Measurements from ENCODE around the gene MACO1. TPM values are rescaled to one million over a fixed set of nuclear protein-coding genes. Genes with fewer than 3 reads are reported as not detected.
A peak's percentile ranks its signal among the peaks of the same experiment; 100 is the strongest.
"Not testable (repeated sequence)": the region's sequence is repeated elsewhere in the genome, so short reads cannot be mapped to it uniquely, and the experiment has no call there.

The MACO1 gene
- total RNA-seq, 1 experiment from 2014 or later: 16.3 TPM

DNA sequence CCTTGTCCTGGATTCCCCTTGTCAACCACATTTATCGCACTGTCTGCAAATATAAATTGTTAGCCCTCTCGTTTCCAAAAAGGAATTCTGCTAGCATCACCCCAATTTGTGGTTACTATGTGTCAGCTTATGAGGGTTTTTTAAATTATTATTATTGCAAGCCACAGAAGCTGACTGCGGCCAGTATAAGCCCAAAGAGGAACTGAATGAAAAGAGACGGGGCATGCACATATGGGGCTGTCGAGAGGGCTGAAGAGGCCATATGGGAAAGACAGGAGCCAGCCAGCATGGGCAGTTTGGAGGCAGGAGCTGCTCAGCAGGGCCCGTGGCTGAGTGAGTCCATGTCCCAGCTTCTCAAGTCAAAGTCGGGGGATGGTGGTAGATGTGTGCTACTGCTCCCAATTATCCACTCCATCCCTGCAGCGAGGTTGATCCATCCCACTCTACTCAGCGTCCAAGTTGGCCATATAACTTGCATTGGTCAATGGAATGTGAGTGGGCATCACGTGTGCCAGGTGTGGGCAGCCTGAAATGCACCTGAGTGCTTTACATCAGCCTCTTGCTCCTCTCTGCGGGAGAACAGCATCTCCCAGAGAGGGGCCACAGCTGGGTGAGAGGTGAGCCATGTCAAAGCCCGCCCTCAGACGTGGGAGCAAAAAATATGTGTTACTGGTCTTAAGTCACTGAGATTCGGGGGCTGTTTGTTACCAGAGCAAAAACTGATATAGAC lies 75.1 kb downstream of the MACO1 start:
- Histone ChIP-seq H3K79me1 (ENCODE audit: insufficient read depth, low read depth, low read length, poor library complexity, severe bottlenecking) (no peaks in the 10 kb centered on the region), H3K9me3 (ENCODE audit: control insufficient read depth, low read depth, low read length) (no peaks in the 10 kb centered on the region), H4K5ac (ENCODE audit: insufficient read length, low read depth, low read length) (peak overlapping the region; percentile 81), H3K27ac (ENCODE audit: insufficient read length, low read depth, low read length) (no peak overlapping the region), H3K4ac (ENCODE audit: low read depth, low read length) (peak overlapping the region; percentile 1; the same call in 1 of the 2 replicates), H3K27me3 (ENCODE audit: insufficient read depth, low read length) (no peaks in the 10 kb centered on the region), H3T11ph (ENCODE audit: low read length) (no peak overlapping the region), H2BK15ac (ENCODE audit: low read depth, low read length) (no peak overlapping the region), H3K79me2 (ENCODE audit: insufficient read depth, low read length) (no peaks in the 10 kb centered on the region), H3K56ac (ENCODE audit: insufficient read length, low read depth, low read length) (no peak overlapping the region), H2BK120ac (ENCODE audit: low read depth, low read length, poor library complexity, severe bottlenecking) (peak overlapping the region; percentile 90), H3K4me1 (ENCODE audit: insufficient read depth, low read length) (peaks cover 3% of the 10 kb centered on the region; the same call in 1 of the 2 replicates), H4K20me1 (ENCODE audit: control insufficient read depth, insufficient read depth, insufficient read length) (no peaks in the 10 kb centered on the region), H2AK5ac (ENCODE audit: insufficient read length, low read length) (no peak overlapping the region), H3K18ac (ENCODE audit: insufficient read length, low read depth, low read length) (peak overlapping the region; percentile 91), H2BK20ac (ENCODE audit: low read depth, low read length, poor library complexity, severe bottlenecking) (no peak overlapping the region), H4K8ac (replicated peaks; ENCODE audit: insufficient read length, low read depth, low read length) (no peak overlapping the region), H3K23me2 (ENCODE audit: insufficient read length, low read depth, low read length, poor library complexity, severe bottlenecking) (no peaks in the 10 kb centered on the region), H4K91ac (ENCODE audit: insufficient read length, low read depth, low read length) (no peak overlapping the region), H3K9ac (ENCODE audit: extremely low read depth, insufficient read length, low read length) (no peak overlapping the region), H3K23ac (ENCODE audit: insufficient read length, low read depth, low read length) (no peak overlapping the region), H2AFZ (ENCODE audit: low read length) (no peak overlapping the region), H3K14ac (ENCODE audit: insufficient read depth, low read length) (peak overlapping the region; percentile 81), H2BK5ac (ENCODE audit: insufficient read length, low read length) (no peak overlapping the region), H2BK12ac (ENCODE audit: insufficient read length, low read depth, low read length) (no peak overlapping the region), H3K4me2 (ENCODE audit: insufficient read depth, insufficient read length, low read length) (peak overlapping the region; percentile 26)
- H3K4me1 Mint-ChIP-seq: peaks cover 42 to 47% of the 10 kb centered on the region in 2 experiments
- peak overlapping the region; percentile 81 to 99 (median 97); a peak in 2 of 7 replicates for H3K27ac Mint-ChIP-seq
- no CpG with 5 or more reads among the region's 14 CpGs for WGBS (ENCODE audit: extremely low coverage, insufficient read length, low lambda C conversion rate)
- TF ChIP-seq CTCF (conservative IDR thresholded peaks at IDR 0.05): no peak
- peak overlapping the region; percentile 78 to 82; a peak in 4 of 5 replicates for H3K4me3 Mint-ChIP-seq
- DNase-seq: no peak
- peaks cover 0 to 4% (median 0%) of the 10 kb centered on the region in 3 experiments; a peak in 1 of 7 replicates for H3K36me3 Mint-ChIP-seq (ENCODE audit: insufficient read depth in 1 of 3, low read depth in 3 of 3)
- H3K27me3 Mint-ChIP-seq (ENCODE audit: low read depth): no peaks in the 10 kb centered on the region; the same call in 1 of the 2 replicates
- peaks cover 0 to 3% of the 10 kb centered on the region in 2 experiments; a peak in 1 of 5 replicates for H3K9me3 Mint-ChIP-seq

- H3K27me3 ChIP-seq (ENCODE audit: insufficient read depth, low read length); H2BK120ac ChIP-seq (ENCODE audit: low read depth, low read length, poor library complexity, severe bottlenecking); H3K4me1 ChIP-seq (ENCODE audit: insufficient read depth, low read length); H3K23ac ChIP-seq (ENCODE audit: insufficient read length, low read depth, low read length); H2AK5ac ChIP-seq (ENCODE audit: insufficient read length, low read length); H3K23me2 ChIP-seq (ENCODE audit: insufficient read length, low read depth, low read length, poor library complexity, severe bottlenecking); H2BK5ac ChIP-seq (ENCODE audit: insufficient read length, low read length); H3K79me1 ChIP-seq (ENCODE audit: insufficient read depth, low read depth, low read length, poor library complexity, severe bottlenecking); H3K27me3 Mint-ChIP-seq (ENCODE audit: low read depth); H3K36me3 Mint-ChIP-seq (ENCODE audit: insufficient read depth in 1 of 3, low read depth in 3 of 3); H3K9me3 Mint-ChIP-seq; H3K79me2 ChIP-seq (ENCODE audit: insufficient read depth, low read length); H2BK20ac ChIP-seq (ENCODE audit: low read depth, low read length, poor library complexity, severe bottlenecking); H2BK15ac ChIP-seq (ENCODE audit: low read depth, low read length); H4K20me1 ChIP-seq (ENCODE audit: control insufficient read depth, insufficient read depth, insufficient read length); H4K8ac ChIP-seq (replicated peaks; ENCODE audit: insufficient read length, low read depth, low read length); H3K27ac ChIP-seq (ENCODE audit: insufficient read length, low read depth, low read length); H3K9me3 ChIP-seq (ENCODE audit: control insufficient read depth, low read depth, low read length); H3K56ac ChIP-seq (ENCODE audit: insufficient read length, low read depth, low read length); DNase-seq; H2AFZ ChIP-seq (ENCODE audit: low read length); H4K91ac ChIP-seq (ENCODE audit: insufficient read length, low read depth, low read length): not testable (repeated sequence)
- peak overlapping the region; percentile 2 for H3K9ac ChIP-seq (ENCODE audit: extremely low read depth, insufficient read length, low read length)
- peak overlapping the region; percentile 81 for H4K5ac ChIP-seq (ENCODE audit: insufficient read length, low read depth, low read length)
- peak overlapping the region; percentile 94 for H3T11ph ChIP-seq (ENCODE audit: low read length)
- peak overlapping the region; percentile 91 for H3K18ac ChIP-seq (ENCODE audit: insufficient read length, low read depth, low read length)
- peak overlapping the region; percentile 81; the same call in 1 of the 2 replicates for H3K14ac ChIP-seq (ENCODE audit: insufficient read depth, low read length)
- H3K4me1 Mint-ChIP-seq: peaks cover 36 to 40% of the 10 kb centered on the region in 2 experiments
- H2BK12ac ChIP-seq (ENCODE audit: insufficient read length, low read depth, low read length): peak overlapping the region; percentile 82
- peak overlapping the region; percentile 78 to 82 for H3K4me3 Mint-ChIP-seq
- H3K4me2 ChIP-seq (ENCODE audit: insufficient read depth, insufficient read length, low read length): peak overlapping the region; percentile 26
- peak overlapping the region; percentile 1; the same call in 1 of the 2 replicates for H3K4ac ChIP-seq (ENCODE audit: low read depth, low read length)
- WGBS (ENCODE audit: extremely low coverage, insufficient read length, low lambda C conversion rate): no CpG with 5 or more reads among the region's 37 CpGs
- peak overlapping the region; percentile 81 to 99 (median 97); a peak in 6 of 7 replicates for H3K27ac Mint-ChIP-seq
These were observed 76.1 kb downstream of the MACO1 start for GRCh38 chr1:25506566-25507463.
